Calu3 (cell line): Measurements from ENCODE around the gene LYG1. TPM values are rescaled to one million over a fixed set of nuclear protein-coding genes. Genes with fewer than 3 reads are reported as not detected.

Experiments
- BruUV-seq: library from RNA; stranded (reverse); fragments of 400-500 nt; replicated peaks from 2 replicates; lab custom pipeline; 2021; lab: Mats Ljungman, UMichigan
- CTCF ChIA-PET: fragments of 300-600 bp; sonication (Branson Sonifier 250); formaldehyde crosslinking; loops from one replicate; lab custom pipeline; 2022; ENCODE audit warnings: antibody characterized with exemption; lab: Charles Lee
- DNase-seq: peaks from one replicate; pipeline ENCODE4 v3.0.0; 2022
- H3K27ac Mint-ChIP-seq: one replicate; pipeline ENCODE4 v1.8.0; 2022; ENCODE audit warnings: mixed read lengths; ENCODE audit not compliant: unreplicated experiment
- H3K27me3 Mint-ChIP-seq: one replicate; pipeline ENCODE4 v1.8.0; 2022; ENCODE audit warnings: mixed read lengths; ENCODE audit not compliant: unreplicated experiment
- H3K36me3 Mint-ChIP-seq: one replicate; pipeline ENCODE4 v1.8.0; 2022; ENCODE audit warnings: mild to moderate bottlenecking, moderate library complexity, mixed read lengths; ENCODE audit not compliant: insufficient read depth, unreplicated experiment
- H3K4me1 Mint-ChIP-seq: one replicate; pipeline ENCODE4 v1.8.0; 2022; ENCODE audit warnings: mild to moderate bottlenecking, low read depth, mixed read lengths; ENCODE audit not compliant: unreplicated experiment
- H3K4me3 Mint-ChIP-seq: one replicate; pipeline ENCODE4 v1.8.0; 2022; ENCODE audit warnings: mild to moderate bottlenecking, low read depth, moderate library complexity, mixed read lengths; ENCODE audit not compliant: unreplicated experiment
- H3K9me3 Mint-ChIP-seq: one replicate; pipeline ENCODE4 v1.8.0; 2022; ENCODE audit warnings: low read depth, mixed read lengths; ENCODE audit not compliant: unreplicated experiment
- CTCF ChIP-seq: fragments of 200-600 bp; IDR thresholded peaks from one replicate; pipeline ENCODE4 v1.8.0; 2022; ENCODE audit warnings: antibody characterized with exemption; ENCODE audit not compliant: unreplicated experiment
- intact Hi-C: fragments of 100-400 bp; cut with micrococcal nuclease; formaldehyde crosslinking; loops from one replicate; pipeline ENCODE4 v1.10.0; 2022; ENCODE audit not compliant: unreplicated experiment
- total RNA-seq: library from RNA; stranded (reverse); gene quantifications from 2 replicates; pipeline ENCODE4 v1.2.3, GENCODE V29; 2022

Gene LYG1
- total RNA-seq, 1 experiment from 2014 or later = 3.5 TPM

GRCh38 chr2:99255491-99256318, 45.3 kb downstream of the LYG1 start, which contains the start of gene LYG2:
TSS of gene LYG2 (minus strand) at chr2:99255666. CDS start at chr2:99254260, 1,406 bp downstream.
- BruUV-seq = no TSS peak
- no peak for TF ChIP-seq CTCF
- no peaks in the 10 kb centered on the region for H3K4me1 Mint-ChIP-seq
- CTCF ChIA-PET = no interaction called here
- H3K27me3 Mint-ChIP-seq = no peaks in the 10 kb centered on the region
- peaks cover 3% of the 10 kb centered on the region for H3K9me3 Mint-ChIP-seq
- intact Hi-C loops = no loop called here
- no peak within 1 kb of the TSS for H3K27ac Mint-ChIP-seq
- DNase-seq = no peak
- no peak within 1 kb of the TSS for H3K4me3 Mint-ChIP-seq
- H3K36me3 Mint-ChIP-seq = no peaks in the 10 kb centered on the region

- Mint-ChIP-seq H3K4me1 (no peaks in the 10 kb centered on the region), H3K9me3 (peaks cover 7% of the 10 kb centered on the region), H3K27ac (no peak overlapping the region), H3K4me3 (no peak overlapping the region), H3K27me3 (no peaks in the 10 kb centered on the region), H3K36me3 (no peaks in the 10 kb centered on the region)
- intact Hi-C loops = no loop called here
- TF ChIP-seq CTCF = no peak
- no peak for DNase-seq
- CTCF ChIA-PET = no interaction called here
- no TSS peak for BruUV-seq
These were observed 51.0 kb downstream of the LYG1 start for GRCh38 chr2:99249951-99250350.

GRCh38 chr2:99242151-99242550, 58.8 kb downstream of the LYG1 start:
- no peak for DNase-seq
- intact Hi-C loops = no loop called here
- no peak for TF ChIP-seq CTCF
- CTCF ChIA-PET = no interaction called here
- Mint-ChIP-seq H3K4me1 (no peaks in the 10 kb centered on the region), H3K27ac (no peak overlapping the region), H3K36me3 (no peaks in the 10 kb centered on the region), H3K9me3 (no peaks in the 10 kb centered on the region), H3K4me3 (no peak overlapping the region), H3K27me3 (no peaks in the 10 kb centered on the region)
- BruUV-seq = no TSS peak

- no peak for DNase-seq
- no peaks in the 10 kb centered on the region for H3K36me3 Mint-ChIP-seq
- no TSS peak for BruUV-seq
- H3K27ac Mint-ChIP-seq = no peak overlapping the region
- H3K9me3 Mint-ChIP-seq = no peaks in the 10 kb centered on the region
- CTCF ChIA-PET = no interaction called here
- no peak overlapping the region for H3K4me3 Mint-ChIP-seq
- no peaks in the 10 kb centered on the region for H3K27me3 Mint-ChIP-seq
- intact Hi-C loops = no loop called here
- H3K4me1 Mint-ChIP-seq = no peaks in the 10 kb centered on the region
- no peak for TF ChIP-seq CTCF
These were observed 60.6 kb downstream of the LYG1 start for GRCh38 chr2:99240431-99240830.
